Natural killer cell (primary cell): ENCODE measurements around the gene SLC6A8. TPM values are rescaled to one million over a fixed set of nuclear protein-coding genes. Genes with fewer than 3 reads are reported as not detected.

ENCODE experiments used
- ATAC-seq, 3 donors: fragments of 150-1000 bp in 2 of 3; fragments of 200-7000 bp in 1 of 3; cut with Tn5 transposase; 1 replicate in 1 of 3; 2 replicates in 2 of 3; pipeline ENCODE4 v1.10.0; 2021; ENCODE audit warnings: mild to moderate bottlenecking in 2 of 3, moderate library complexity in 2 of 3
- DNase-seq, 2 donors: peaks; one replicate each; pipeline versions ENCODE4 v3.0.0 to v3.0.0-alpha.2; 2013 to 2021; ENCODE audit warnings: mixed read lengths in 1 of 2
- H3K27ac ChIP-seq: one replicate; pipeline ENCODE4 v1.5.1; 2013; ENCODE audit warnings: mild to moderate bottlenecking, low read length
- H3K27me3 ChIP-seq: one replicate; pipeline ENCODE4 v1.6.1; 2013; ENCODE audit warnings: low read length; ENCODE audit not compliant: control insufficient read depth, insufficient read depth
- H3K36me3 ChIP-seq: one replicate; pipeline ENCODE4 v1.6.1; 2013; ENCODE audit warnings: low read length; ENCODE audit not compliant: control insufficient read depth, insufficient read depth
- H3K4me1 ChIP-seq: one replicate; pipeline ENCODE4 v1.6.1; 2013; ENCODE audit warnings: low read length; ENCODE audit not compliant: control insufficient read depth, insufficient read depth
- H3K4me3 ChIP-seq: one replicate; pipeline ENCODE4 v1.5.1; 2013; ENCODE audit warnings: low read length
- H3K9me3 ChIP-seq: one replicate; pipeline ENCODE4 v1.6.1; 2013; ENCODE audit warnings: low read length; ENCODE audit not compliant: control insufficient read depth, insufficient read depth
- H3K27ac Mint-ChIP-seq, 2 donors: one replicate each; pipeline ENCODE4 v1.8.0; 2022; ENCODE audit warnings: mild to moderate bottlenecking in 2 of 2, mixed read lengths in 2 of 2, moderate library complexity in 1 of 2
- H3K27me3 Mint-ChIP-seq, 2 donors: one replicate each; pipeline ENCODE4 v1.8.0; 2022; ENCODE audit warnings: low read depth in 2 of 2, mixed read lengths in 2 of 2
- H3K36me3 Mint-ChIP-seq: one replicate; pipeline ENCODE4 v1.8.0; 2022; ENCODE audit warnings: mixed read lengths
- H3K4me1 Mint-ChIP-seq, 2 donors: one replicate each; pipeline ENCODE4 v1.8.0; 2022; ENCODE audit warnings: mixed read lengths in 2 of 2
- H3K4me3 Mint-ChIP-seq: one replicate; pipeline ENCODE4 v1.8.0; 2022; ENCODE audit warnings: mild to moderate bottlenecking, moderate library complexity, mixed read lengths
- H3K9me3 Mint-ChIP-seq, 2 donors: one replicate each; pipeline ENCODE4 v1.8.0; 2022; ENCODE audit warnings: mixed read lengths in 2 of 2
- CTCF ChIP-seq: fragments of 200-600 bp; IDR thresholded peaks from one replicate; pipeline ENCODE4 v1.8.0; 2022; ENCODE audit warnings: antibody characterized with exemption
- WGBS: methylation state at CpG from one replicate; pipeline ENCODE4 v1.1.7; 2013; ENCODE audit warnings: missing lambda C conversion rate; ENCODE audit not compliant: insufficient coverage; 5-methylcytosine and 5-hydroxymethylcytosine counted together
- intact Hi-C: fragments of 100-400 bp; cut with micrococcal nuclease; formaldehyde crosslinking; loops from one replicate; pipeline ENCODE4 v1.14.2; 2022
- total RNA-seq, 4 donors: library from RNA; stranded (reverse); fragments of 120-200 nt in 1 of 4; gene quantifications; one replicate each; pipeline versions ENCODE4 v1.2.3 to v1.2.4, GENCODE V29; 2013 to 2022

SLC6A8 gene
- total RNA-seq, 3 donors from 2014 or later (not counting 1 experiment from before 2014, with no cell fraction given) = 0.77 to 2.5 (median 1.4) TPM

GRCh38 chrX:153723351-153724251 is 35.9 kb downstream of the SLC6A8 start:
- 0% methylated on average over 78 of the region's 78 CpGs for WGBS
- peaks cover 22% of the 10 kb centered on the region for H3K36me3 ChIP-seq

GRCh38 chrX:153724252-153725038 is 36.7 kb downstream of the SLC6A8 start, which contains the start of the genes ABCD1 and BCAP31:
Gene ABCD1, plus strand, starts transcription at chrX:153724856. Its CDS starts 411 bp downstream, at chrX:153725267.
Gene BCAP31, minus strand, starts transcription at chrX:153724387. Its CDS starts 1,143 bp downstream, at chrX:153723244.
- under 1% methylated on average over 58 of the region's 88 CpGs for WGBS
- H3K27ac ChIP-seq = peak within 1 kb of the TSS; percentile 85
- peak; percentile 88 to 93 for DNase-seq
- H3K27ac Mint-ChIP-seq = peak within 1 kb of the TSS; percentile 74 to 85
- H3K36me3 ChIP-seq = peaks cover 18% of the 10 kb centered on the region
- no peaks in the 10 kb centered on the region for H3K9me3 ChIP-seq
- peak; percentile 79 to 90 (median 81) for ATAC-seq
- peak within 1 kb of the TSS; percentile 58 for H3K4me3 ChIP-seq
- H3K4me1 ChIP-seq = peaks cover 60% of the 10 kb centered on the region
- intact Hi-C loops = no loop called here
- peak within 1 kb of the TSS; percentile 85 for H3K4me3 Mint-ChIP-seq
- no peaks in the 10 kb centered on the region for H3K27me3 ChIP-seq
- no peaks in the 10 kb centered on the region for H3K36me3 Mint-ChIP-seq
- no peaks in the 10 kb centered on the region for H3K9me3 Mint-ChIP-seq
- H3K4me1 Mint-ChIP-seq = peaks cover 18 to 29% of the 10 kb centered on the region in 2 donors
- H3K27me3 Mint-ChIP-seq = no peaks in the 10 kb centered on the region
- TF ChIP-seq CTCF = no peak

More at GRCh38 chrX:153723351-153724251, 35.9 kb downstream of the SLC6A8 start:
- no peaks in the 10 kb centered on the region for H3K9me3 ChIP-seq
- peak overlapping the region; percentile 53 for H3K27ac ChIP-seq
- Mint-ChIP-seq H3K4me3 (peak overlapping the region; percentile 85), H3K36me3 (no peaks in the 10 kb centered on the region), H3K27ac (peak overlapping the region; percentile 74 to 80), H3K9me3 (no peaks in the 10 kb centered on the region), H3K4me1 (peaks cover 18 to 35% of the 10 kb centered on the region in 2 donors), H3K27me3 (no peaks in the 10 kb centered on the region)
- peak overlapping the region; percentile 58 for H3K4me3 ChIP-seq
- ATAC-seq (peak; percentile 2 to 15 (median 9)), DNase-seq (peak in 1 of 2 donors; percentile 77)
- intact Hi-C loops = no loop called here
- no peak for TF ChIP-seq CTCF
- H3K27me3 ChIP-seq = no peaks in the 10 kb centered on the region
- H3K4me1 ChIP-seq = peaks cover 54% of the 10 kb centered on the region

GRCh38 chrX:153725039-153725831 is 37.5 kb downstream of the SLC6A8 start:
- WGBS = 66% methylated on average over 55 of the region's 55 CpGs
- Histone ChIP-seq H3K4me1 (peaks cover 60% of the 10 kb centered on the region), H3K4me3 (peak overlapping the region; percentile 52), H3K27me3 (no peaks in the 10 kb centered on the region), H3K9me3 (no peaks in the 10 kb centered on the region), H3K27ac (peak overlapping the region; percentile 85), H3K36me3 (peaks cover 11% of the 10 kb centered on the region)
- Mint-ChIP-seq H3K4me1 (peaks cover 18 to 29% of the 10 kb centered on the region in 2 donors), H3K4me3 (peak overlapping the region; percentile 72), H3K36me3 (no peaks in the 10 kb centered on the region), H3K27ac (peak overlapping the region in 1 of 2 donors; percentile 85), H3K9me3 (no peaks in the 10 kb centered on the region), H3K27me3 (no peaks in the 10 kb centered on the region)
- TF ChIP-seq CTCF = no peak
- peak; percentile 22 to 51 for DNase-seq
- intact Hi-C loops = no loop called here
- no peak for ATAC-seq
